HUES64 (cell line): ENCODE measurements around the gene MYH9.
"Not testable (repeated sequence)": the region's sequence is repeated elsewhere in the genome, so short reads cannot be mapped to it uniquely, and the experiment has no call there.

Source experiments
- H3K27ac ChIP-seq: 2 replicates; pipeline ENCODE4 v1.7.0; 2013; ENCODE audit warnings: low read depth, low read length, inconsistent platforms
- H3K27me3 ChIP-seq: 2 replicates; pipeline ENCODE4 v1.6.1; 2013; ENCODE audit warnings: mild to moderate bottlenecking, low read length; ENCODE audit not compliant: insufficient read depth
- H3K36me3 ChIP-seq: 2 replicates; pipeline ENCODE4 v1.6.1; 2013; ENCODE audit warnings: mild to moderate bottlenecking, low read length; ENCODE audit not compliant: insufficient read depth
- H3K4me1 ChIP-seq: 2 replicates; pipeline ENCODE4 v1.6.1; 2013; ENCODE audit warnings: mild to moderate bottlenecking, low read length, moderate library complexity; ENCODE audit not compliant: insufficient read depth
- H3K4me3 ChIP-seq: 2 replicates; pipeline ENCODE4 v1.5.1; 2013; ENCODE audit warnings: mild to moderate bottlenecking, low read length, moderate library complexity
- H3K9ac ChIP-seq: 2 replicates; pipeline ENCODE4 v1.6.1; 2013; ENCODE audit warnings: mild to moderate bottlenecking, low read depth, low read length
- H3K9me3 ChIP-seq: 2 replicates; pipeline ENCODE4 v1.6.1; 2013; ENCODE audit warnings: low read depth, low read length; ENCODE audit not compliant: insufficient read depth
- WGBS: fragments of 150-250, 120-280 bp; methylation state at CpG from one replicate; pipeline ENCODE4 v1.1.7; 2013; ENCODE audit warnings: missing lambda C conversion rate; 5-methylcytosine and 5-hydroxymethylcytosine counted together

The MYH9 gene

DNA sequence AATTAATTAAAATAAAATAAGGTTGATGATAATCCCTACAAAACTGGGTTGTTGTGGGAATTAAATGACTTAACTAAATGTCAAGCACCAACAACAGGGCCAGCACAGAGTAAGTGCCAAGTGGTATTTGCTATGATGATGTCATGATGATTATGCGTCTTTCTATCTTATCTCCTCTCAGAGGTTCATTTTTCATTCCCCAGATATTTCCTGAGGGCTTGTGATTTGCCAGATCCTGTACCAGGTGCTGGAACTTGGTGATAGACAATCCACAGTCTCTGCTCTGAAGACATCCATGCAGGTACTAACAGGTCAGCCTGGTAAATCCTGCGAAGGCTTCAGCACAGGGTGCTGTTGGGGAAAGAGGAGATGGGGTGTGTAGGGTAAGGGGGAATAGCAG lies 8.1 kb upstream of the MYH9 start:
- H3K4me1 ChIP-seq, result 0 out of 2 replicates have a peak, but pooled peaks cover 8% of the 10 kb centered on the region
- no peak overlapping the region for H3K27ac ChIP-seq
- H3K36me3 ChIP-seq, result no peaks in the 10 kb centered on the region
- WGBS, result 87% methylated on average over 2 of the region's 2 CpGs
- no peaks in the 10 kb centered on the region for H3K27me3 ChIP-seq
- no peak overlapping the region for H3K9ac ChIP-seq
- H3K4me3 ChIP-seq, result no peak overlapping the region
- no peaks in the 10 kb centered on the region for H3K9me3 ChIP-seq

- 87% methylated on average over 12 of the region's 12 CpGs for WGBS
- H3K9me3 ChIP-seq, result no peaks in the 10 kb centered on the region
- no peak overlapping the region for H3K9ac ChIP-seq
- H3K4me3 ChIP-seq, result no peak overlapping the region
- 0 out of 2 replicates have a peak, but pooled peaks cover 8% of the 10 kb centered on the region for H3K4me1 ChIP-seq
- no peaks in the 10 kb centered on the region for H3K36me3 ChIP-seq
- no peaks in the 10 kb centered on the region for H3K27me3 ChIP-seq
- H3K27ac ChIP-seq, result no peak overlapping the region
Observed at GRCh38 chr22:36395055-36395849, 7.5 kb upstream of the MYH9 start.

GRCh38 chr22:36391638-36392037 lies 3.9 kb upstream of the MYH9 start:
- Histone ChIP-seq H3K27me3 (no peaks in the 10 kb centered on the region), H3K4me1 (no peaks in the 10 kb centered on the region), H3K9ac (no peak overlapping the region), H3K9me3 (no peaks in the 10 kb centered on the region), H3K4me3 (no peak overlapping the region), H3K36me3 (no peaks in the 10 kb centered on the region), H3K27ac (no peak overlapping the region)
- 90% methylated on average over 3 of the region's 3 CpGs for WGBS

GRCh38 chr22:36389122-36389521 lies 1.4 kb upstream of the MYH9 start:
- not testable (repeated sequence) for H3K9ac ChIP-seq
- peak overlapping the region; percentile 69; the same call in 1 of the 2 replicates for H3K4me3 ChIP-seq

GRCh38 chr22:36387709-36387958 lies 133 bp downstream of the MYH9 start:
- Histone ChIP-seq H3K4me1 (peaks cover 15% of the 10 kb centered on the region), H3K4me3 (peak overlapping the region; percentile 80), H3K27ac (peak overlapping the region; percentile 92; the same call in 1 of the 2 replicates), H3K9me3 (no peaks in the 10 kb centered on the region), H3K36me3 (peaks cover 8% of the 10 kb centered on the region; the same call in 1 of the 2 replicates), H3K27me3 (no peaks in the 10 kb centered on the region), H3K9ac (peak overlapping the region; percentile 90)
- WGBS, result under 1% methylated on average over 31 of the region's 31 CpGs

More at GRCh38 chr22:36389122-36389521, 1.4 kb upstream of the MYH9 start:
- H3K27ac ChIP-seq, H3K27me3 ChIP-seq, H3K9me3 ChIP-seq, H3K36me3 ChIP-seq: not testable (repeated sequence)
- H3K4me1 ChIP-seq, result peaks cover 15% of the 10 kb centered on the region
- WGBS, result 86% methylated on average over 14 of the region's 14 CpGs

- H3K27me3 ChIP-seq, result no peaks in the 10 kb centered on the region
- H3K36me3 ChIP-seq, result peaks cover 8% of the 10 kb centered on the region; the same call in 1 of the 2 replicates
- peak overlapping the region; percentile 92 for H3K27ac ChIP-seq
- peaks cover 15% of the 10 kb centered on the region for H3K4me1 ChIP-seq
- H3K9me3 ChIP-seq, result no peaks in the 10 kb centered on the region
- H3K9ac ChIP-seq, result peak overlapping the region; percentile 90
- under 1% methylated on average over 91 of the region's 91 CpGs for WGBS
- H3K4me3 ChIP-seq, result peak overlapping the region; percentile 80
Observed at GRCh38 chr22:36386900-36387708, 663 bp downstream of the MYH9 start.

GRCh38 chr22:36386351-36386899 lies 1.3 kb downstream of the MYH9 start:
- H3K9ac ChIP-seq, result peak overlapping the region; percentile 90
- 2% methylated on average over 18 of the region's 18 CpGs for WGBS
- H3K36me3 ChIP-seq, result peaks cover 13% of the 10 kb centered on the region
- H3K27ac ChIP-seq, result peak overlapping the region; percentile 89
- peak overlapping the region; percentile 80 for H3K4me3 ChIP-seq
- no peaks in the 10 kb centered on the region for H3K27me3 ChIP-seq
- H3K4me1 ChIP-seq, result peaks cover 15% of the 10 kb centered on the region
- no peaks in the 10 kb centered on the region for H3K9me3 ChIP-seq

- no peaks in the 10 kb centered on the region for H3K27me3 ChIP-seq
- peak overlapping the region; percentile 80 for H3K4me3 ChIP-seq
- peak overlapping the region; percentile 90 for H3K9ac ChIP-seq
- peak overlapping the region; percentile 89 for H3K27ac ChIP-seq
- no peaks in the 10 kb centered on the region for H3K9me3 ChIP-seq
- peaks cover 15% of the 10 kb centered on the region for H3K4me1 ChIP-seq
- WGBS, result 12% methylated on average over 12 of the region's 12 CpGs
- H3K36me3 ChIP-seq, result peaks cover 18% of the 10 kb centered on the region
Observed at GRCh38 chr22:36385491-36386350, 2.0 kb downstream of the MYH9 start.

DNA sequence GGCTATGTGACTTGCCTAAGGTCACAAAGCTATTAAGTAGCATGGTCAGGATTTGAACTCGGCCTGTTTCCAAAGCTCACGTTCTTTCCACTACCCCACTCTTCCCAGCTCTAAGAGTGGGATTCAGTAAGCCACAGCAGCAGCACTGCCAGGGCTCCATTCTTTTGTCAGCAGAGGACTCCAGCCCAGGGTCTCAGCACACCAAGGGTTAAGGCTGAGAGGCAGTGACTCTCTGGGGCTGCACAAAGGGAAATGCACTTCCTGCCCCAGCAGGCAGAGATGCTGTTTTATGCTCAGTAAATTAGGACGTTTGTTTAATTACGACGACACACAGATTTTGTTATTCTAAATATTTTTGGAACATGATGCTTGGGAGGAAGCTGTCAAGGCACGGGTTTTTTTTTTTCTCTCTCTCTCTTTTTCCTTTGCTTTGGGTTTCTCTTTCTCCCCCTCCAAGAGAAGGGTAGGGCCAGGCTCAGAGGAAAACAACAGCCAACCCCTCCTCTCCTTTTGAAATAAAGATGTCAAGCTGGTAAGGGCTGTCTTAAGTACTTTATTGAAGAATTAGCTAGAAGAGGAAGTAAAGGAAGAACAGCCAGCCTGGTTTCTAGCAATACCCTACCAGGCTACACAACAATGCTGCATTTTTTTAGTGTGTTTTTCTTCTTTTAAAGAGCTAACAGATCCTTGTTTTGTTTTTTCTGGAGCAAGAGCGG lies 2.8 kb downstream of the MYH9 start:
- peak overlapping the region; percentile 90 for H3K9ac ChIP-seq
- WGBS, result 21% methylated on average over 6 of the region's 7 CpGs
- H3K9me3 ChIP-seq, result no peaks in the 10 kb centered on the region
- H3K4me3 ChIP-seq, result peak overlapping the region; percentile 80
- peaks cover 15% of the 10 kb centered on the region for H3K4me1 ChIP-seq
- H3K27me3 ChIP-seq, result no peaks in the 10 kb centered on the region
- H3K36me3 ChIP-seq, result peaks cover 20% of the 10 kb centered on the region
- H3K27ac ChIP-seq, result peak overlapping the region; percentile 89

- Histone ChIP-seq H3K4me1 (peaks cover 24% of the 10 kb centered on the region), H3K9ac (no peak overlapping the region), H3K27ac (no peak overlapping the region), H3K9me3 (no peaks in the 10 kb centered on the region), H3K36me3 (peaks cover 28% of the 10 kb centered on the region), H3K4me3 (no peak overlapping the region), H3K27me3 (no peaks in the 10 kb centered on the region)
- WGBS, result 86% methylated on average over 4 of the region's 4 CpGs
Observed at GRCh38 chr22:36383110-36383581, 4.6 kb downstream of the MYH9 start.
